ENCODE measurements around the gene DTWD2.
"Not testable (repeated sequence)": the region's sequence is repeated elsewhere in the genome, so short reads cannot be mapped to it uniquely, and the experiment has no call there.

Gene DTWD2, protein sequence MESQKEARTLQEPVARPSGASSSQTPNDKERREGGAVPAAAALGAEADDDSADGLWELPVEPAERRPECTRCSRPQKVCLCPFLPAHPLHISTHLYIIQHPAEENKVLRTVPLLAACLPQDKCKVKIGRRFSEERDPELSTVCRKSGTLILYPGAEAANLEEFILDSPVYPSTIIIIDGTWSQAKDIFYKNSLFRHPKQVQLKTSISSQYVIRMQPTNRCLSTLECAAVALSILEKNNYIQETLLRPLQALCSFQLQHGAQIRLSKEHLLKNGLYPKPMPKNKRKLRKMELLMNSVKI

DNA sequence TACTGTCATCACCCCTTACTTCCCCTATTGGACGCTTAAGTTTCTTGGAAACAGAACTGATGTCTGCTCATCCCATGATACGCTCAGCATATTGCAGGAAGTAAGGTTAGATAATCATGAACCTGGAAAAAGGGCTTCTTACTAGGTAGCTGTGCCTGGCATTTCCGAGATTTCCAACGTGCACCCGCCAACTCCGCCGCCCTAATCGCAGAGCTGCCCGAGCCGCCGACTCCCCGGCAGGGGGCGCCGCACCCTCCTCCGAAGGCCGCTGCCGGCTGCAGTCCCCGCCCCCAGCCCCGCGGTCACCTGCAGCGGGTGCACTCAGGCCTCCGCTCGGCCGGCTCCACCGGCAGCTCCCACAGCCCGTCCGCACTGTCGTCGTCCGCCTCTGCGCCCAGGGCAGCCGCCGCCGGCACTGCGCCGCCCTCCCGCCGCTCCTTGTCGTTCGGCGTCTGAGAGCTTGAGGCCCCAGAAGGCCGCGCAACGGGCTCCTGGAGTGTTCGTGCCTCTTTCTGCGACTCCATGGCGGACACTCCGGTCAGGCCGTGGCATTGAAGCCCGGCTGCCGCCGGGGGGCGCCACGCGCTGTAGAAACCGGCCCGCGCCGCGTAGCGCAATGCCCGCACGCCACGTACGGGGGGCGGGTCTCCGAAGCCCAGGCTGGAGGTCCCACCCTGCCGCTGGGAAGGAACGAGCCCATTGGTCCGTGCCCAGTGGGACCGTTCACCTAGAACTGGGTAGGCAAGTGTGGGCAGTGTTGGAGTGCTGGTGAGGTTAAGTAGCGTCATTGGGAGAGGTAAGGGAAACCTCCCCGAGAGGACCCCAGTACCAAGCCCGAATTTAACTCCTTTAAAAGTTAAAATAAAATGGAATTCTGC lies at the start of gene DTWD2:
DTWD2 (minus strand) TSS at position 560 of the 878 bp plus-strand sequence; CDS start at position 524, 36 bp downstream.
- peak; percentile 95 for DNase-seq (ENCODE audit: low spot score)

DNA sequence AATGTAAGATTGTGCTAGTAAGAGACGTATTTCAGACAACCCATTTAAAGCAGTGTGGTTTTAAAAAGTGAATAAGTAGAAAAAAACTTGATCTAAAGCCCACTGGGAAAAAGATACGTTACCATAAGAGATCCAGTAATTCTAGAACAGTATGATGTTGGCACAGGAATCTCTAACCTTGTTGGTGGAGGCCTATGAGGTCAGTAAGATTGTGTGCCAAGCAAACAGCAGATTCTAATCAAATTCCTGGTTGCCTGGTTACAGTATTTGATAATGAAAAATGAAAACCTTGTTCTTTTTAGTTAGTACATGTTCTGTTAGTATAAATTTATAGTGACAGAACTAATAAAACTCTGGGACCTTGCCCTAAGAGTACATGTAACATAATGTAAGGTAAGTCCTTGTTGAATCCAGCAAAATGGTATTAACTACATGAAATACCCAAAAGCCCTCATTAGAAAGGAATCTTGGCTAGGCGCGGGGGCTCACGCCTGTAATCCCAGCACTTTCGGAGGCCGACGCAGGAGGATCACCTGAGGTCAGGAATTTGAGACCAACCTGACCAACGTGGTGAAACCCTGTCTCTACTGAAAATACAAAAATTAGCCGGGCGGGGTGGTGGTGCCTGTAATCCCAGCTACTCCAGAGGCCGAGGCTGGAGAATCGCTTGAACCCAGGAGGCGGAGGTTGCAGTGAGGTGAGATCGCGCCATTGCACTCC lies 49.3 kb upstream of the DTWD2 start:
- DNase-seq (ENCODE audit: low spot score), result no peak

DNA sequence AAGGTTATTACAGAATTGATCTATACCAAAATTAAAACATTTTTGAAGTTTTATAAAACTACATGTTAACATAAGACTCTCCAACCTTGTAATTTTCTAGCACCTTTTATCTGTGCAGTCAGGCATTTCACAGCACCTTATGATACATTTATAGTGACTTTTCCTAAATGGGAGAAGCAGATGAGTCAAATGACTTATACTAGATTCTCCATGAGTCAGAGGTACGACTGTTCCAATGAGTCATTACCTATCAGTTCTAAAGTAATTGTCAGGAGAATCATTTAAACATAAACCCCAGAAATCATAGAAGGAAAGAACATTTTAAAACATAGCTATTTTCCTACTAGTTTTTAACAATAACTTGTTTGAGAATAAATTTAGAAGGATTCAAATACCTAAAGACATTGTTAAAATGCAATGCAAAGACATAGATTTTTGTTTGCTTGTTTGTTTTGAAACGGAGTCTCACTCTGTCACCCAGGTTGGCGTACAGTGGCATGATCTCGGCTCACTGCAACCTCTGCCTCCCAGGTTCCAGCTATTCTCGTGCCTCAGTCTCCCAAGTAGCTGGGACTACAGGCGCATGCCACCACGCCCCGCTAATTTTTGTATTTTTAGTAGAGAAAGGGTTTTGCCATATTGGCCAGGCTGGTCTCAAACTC lies 47.9 kb upstream of the DTWD2 start:
- DNase-seq (ENCODE audit: low spot score), result peak; percentile 45

DNA sequence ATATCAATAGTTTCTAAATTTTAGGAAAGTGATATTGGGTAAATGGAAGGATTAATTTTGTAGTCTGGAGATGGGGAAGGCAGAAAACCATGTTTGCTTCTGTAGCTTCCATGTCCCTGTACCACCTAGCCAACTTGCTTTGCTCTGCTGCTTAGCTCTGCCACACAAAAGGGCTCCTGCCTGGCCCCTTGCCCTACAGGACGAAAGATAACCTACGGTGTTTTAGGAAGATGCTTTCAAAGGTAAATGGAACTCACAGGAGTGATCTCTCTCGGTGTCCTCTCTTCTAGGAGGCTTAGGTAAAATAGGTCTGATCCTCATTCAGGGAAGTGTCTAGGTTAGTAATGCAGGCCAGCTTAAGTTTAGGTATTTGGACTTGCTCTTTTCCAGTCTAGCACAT lies 44.8 kb upstream of the DTWD2 start:
- DNase-seq (ENCODE audit: low spot score), result no peak

DNA sequence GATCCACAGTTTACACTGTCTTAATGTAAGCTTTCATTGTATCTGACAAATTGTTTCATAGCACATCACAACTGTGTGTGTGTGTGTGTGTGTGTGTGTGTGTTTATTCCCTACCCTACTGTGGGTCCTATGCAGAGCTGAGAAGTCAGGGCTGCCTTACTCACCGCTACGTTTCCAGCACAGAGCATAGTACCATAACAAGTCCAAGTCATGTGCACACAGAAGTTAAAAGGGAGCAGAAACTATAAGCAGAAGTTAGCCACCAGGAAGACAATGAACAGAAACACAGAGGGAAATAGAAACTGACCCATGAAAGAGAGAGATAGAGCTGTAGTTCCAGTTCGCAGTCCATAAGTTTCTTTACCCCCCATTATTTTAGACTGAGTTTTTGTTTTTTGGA lies 44.3 kb upstream of the DTWD2 start:
- no peak for DNase-seq (ENCODE audit: low spot score)

DNA sequence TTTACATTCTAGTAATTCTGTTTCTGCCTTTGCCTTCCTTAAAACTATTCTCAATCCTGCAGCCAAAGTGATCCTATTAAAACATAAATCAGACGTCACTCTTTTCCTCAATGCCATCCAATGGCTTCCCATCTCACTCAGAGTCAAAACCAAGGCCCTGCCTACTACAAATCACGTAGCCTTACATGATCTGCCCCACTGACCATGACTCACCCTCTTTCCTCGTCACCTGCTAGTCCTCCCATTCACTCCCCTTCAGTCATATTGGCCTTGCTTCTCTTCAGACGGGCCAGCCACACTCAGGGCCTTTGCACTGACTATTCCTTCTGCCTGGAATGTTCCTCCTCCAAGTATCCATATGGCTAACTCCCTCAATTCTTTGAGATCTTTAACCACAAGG lies 43.6 kb upstream of the DTWD2 start:
- no peak for DNase-seq (ENCODE audit: low spot score)

DNA sequence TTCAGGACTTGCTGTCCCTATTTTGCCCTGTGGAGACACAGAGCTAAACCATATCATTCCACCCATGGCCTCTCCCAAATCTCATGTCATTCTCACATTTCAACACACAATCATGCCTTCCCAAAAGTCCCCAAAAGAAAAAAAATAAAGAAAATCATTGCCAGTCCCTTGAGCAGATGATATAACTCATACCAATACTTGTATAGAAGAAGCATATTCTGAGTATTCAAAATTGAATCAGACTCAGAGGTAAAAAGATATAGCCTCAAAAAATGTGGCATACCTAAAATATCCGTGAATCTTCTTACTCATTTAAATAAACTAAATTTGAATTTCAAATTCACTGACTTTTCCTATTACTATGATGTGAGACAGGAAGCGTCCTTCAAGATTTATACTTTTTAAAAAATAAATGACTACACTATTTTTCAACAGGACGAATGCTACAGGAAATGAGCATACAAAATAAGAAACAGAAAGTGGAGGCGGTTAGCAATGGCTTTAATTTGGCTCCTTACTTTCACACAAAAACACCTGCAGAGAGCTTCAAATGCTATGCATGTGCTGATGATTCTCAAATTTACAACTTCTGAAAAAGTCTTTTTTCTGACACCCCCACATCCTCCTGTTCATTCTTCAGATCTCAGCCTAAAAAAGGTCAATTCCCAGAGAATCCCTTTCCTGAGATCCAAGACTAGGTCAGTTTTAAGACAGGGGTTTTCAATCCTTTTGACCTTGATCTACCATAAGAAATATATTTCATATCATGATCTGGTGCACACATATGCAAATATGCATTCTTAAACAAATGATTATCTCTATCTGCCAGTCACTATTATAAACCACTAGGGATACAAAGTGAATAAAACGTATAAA lies 42.9 kb upstream of the DTWD2 start:
- DNase-seq (ENCODE audit: low spot score), result no peak

DNA sequence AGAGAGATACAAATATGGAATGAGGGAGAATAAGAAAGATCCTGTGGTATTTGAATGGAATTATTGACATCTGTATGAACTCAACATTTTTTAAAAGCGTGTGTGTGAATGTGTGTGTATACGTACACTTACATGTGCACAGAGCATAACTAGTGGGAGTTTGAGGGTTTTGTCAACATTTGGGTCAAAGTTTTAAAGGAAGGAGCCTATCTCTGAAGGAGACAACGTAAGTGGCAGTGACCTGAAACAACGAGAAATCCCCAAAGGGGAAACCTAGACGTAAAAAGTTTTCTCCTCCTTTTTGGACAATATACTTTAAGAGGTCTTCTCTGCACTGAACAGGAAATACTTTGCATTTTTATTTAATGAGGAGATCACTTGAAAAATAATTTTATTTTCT lies 40.2 kb upstream of the DTWD2 start:
- DNase-seq (ENCODE audit: low spot score), result no peak

DNA sequence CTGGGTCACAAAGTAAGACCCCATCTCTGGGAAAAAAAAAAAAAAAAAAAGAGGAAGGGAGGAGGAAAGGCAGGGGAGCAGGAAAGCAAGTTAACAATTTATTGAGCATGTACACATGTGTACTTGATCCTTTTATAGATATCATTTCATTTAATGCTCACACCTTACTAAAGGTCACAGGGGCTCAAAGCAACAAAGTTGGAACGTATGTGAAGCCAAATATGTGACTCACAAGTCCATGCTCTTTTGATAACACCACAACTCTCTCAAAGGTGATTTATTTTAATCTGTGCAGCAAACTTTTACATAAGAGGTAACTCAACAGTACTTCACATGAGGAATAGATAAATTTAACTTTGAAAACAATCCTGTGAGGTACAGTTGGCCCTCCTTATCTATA lies 34.4 kb upstream of the DTWD2 start:
- DNase-seq (ENCODE audit: low spot score), result no peak

DNA sequence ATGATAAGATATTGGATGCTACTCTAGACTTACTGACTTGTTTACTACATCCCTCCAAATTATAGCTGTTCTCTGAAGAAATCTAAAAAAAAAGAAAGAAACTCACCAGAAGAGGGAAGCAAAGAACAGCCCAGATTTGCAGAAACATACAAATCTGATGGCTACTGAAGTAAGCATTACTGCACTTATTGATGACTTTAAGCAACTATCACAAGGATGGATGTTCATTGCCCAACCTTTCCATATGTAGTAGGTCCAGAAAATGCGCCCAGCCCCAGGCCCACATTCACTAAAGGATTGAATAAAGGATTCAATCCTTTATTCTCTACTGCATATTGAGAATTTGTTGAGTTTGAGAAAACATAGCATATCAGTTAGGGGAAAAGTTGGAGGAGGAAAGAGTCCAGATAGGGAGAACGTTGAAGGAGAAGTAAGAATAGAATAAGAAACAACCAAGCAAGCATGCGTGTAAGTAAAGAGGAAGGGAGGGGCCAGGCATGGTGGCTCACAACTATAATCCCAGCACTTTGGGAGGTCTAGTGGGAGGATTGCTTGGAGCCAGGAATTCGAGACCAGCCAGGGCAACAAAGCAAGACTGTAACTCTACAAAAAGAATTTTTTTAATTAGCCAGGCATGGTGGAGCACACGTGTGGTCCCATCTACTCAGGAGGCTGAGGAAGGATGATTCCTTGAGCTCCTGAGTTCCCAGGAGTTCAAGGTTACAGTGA lies 33.8 kb upstream of the DTWD2 start:
- DNase-seq (ENCODE audit: low spot score), result peak; percentile 13

DNA sequence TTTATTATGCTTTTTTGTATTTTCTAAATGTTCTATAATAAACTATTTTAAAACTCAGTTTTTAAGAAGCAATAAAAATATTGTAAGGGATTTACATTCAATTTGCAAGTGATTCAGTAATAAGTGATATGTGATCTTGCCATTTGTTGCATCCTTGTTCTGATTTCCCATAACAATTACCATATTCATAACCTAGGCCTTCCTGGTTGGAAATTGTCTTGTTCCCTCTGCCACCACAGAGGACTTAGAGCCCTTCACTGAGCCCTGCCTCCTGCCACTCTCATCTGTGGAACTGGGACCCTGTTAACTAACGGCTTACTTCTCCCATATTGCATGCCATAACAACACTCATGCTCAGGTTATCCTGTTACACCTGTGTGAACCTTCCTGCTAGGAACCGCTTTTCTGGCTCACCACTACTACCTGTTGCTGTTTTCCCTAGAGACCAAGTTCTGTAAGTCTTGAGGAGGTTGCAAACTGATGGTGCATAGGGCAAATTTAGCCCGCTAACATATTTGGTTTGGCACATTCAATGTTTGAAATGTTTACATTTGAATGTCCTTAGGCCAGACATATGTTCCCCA lies 32.9 kb upstream of the DTWD2 start:
- no peak for DNase-seq (ENCODE audit: low spot score)

DNA sequence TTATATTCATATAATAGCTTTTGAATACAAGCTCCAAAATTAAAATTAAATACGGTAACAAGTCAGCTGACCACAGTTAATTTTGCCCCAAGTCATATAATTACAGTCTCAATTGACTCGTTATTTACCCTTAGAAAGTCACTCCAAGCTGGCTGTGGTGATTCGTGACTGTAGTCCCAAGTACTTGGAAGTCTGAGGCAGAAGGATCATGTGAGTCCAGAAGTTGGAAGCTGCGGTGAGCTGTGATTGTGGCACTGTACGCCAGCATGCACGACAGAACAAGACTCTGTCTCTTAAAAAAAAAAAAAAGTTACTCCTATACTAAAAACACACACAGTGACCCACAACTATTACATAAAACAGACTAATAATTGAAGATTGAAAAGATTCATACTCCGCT lies 31.6 kb upstream of the DTWD2 start:
- DNase-seq (ENCODE audit: low spot score), result peak; percentile 7

DNA sequence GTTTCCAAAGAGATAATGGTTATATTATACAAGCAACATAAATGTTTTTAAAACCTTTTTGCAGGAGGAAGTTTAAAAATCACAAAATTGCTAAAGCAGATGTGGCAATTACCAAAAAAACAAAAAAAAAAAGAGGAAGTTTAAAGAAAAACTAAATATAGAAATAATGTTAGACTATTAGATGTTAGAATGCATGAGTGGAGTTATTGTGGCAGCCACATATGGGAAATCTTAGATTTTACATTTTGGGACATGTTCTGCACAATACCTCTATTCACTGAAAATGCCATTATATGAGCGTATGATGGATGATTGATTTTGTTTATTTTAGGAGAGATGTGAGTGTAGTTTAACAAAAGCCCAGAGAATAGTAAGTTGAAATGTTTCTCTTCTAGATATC lies 31.2 kb upstream of the DTWD2 start:
- DNase-seq (ENCODE audit: low spot score), result no peak

DNA sequence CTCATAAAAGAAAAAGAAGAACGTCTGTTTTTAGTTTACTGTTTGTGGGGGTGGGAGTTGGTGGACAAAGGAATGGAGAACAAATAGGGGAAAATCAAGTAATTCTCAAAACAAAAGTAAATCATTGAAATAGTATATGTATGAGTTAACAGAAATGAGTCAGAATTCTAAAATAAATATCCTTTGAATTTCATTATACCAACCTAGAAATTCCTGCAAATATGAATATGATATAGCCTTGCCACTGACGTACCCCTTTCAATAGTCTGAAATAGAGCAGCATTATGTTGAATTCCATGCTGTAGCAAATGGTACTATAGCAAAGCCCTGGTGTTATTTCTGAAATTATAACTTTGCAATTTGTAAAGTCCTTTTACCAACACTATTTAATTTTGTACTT lies 29.6 kb upstream of the DTWD2 start:
- no peak for DNase-seq (ENCODE audit: low spot score)

DNA sequence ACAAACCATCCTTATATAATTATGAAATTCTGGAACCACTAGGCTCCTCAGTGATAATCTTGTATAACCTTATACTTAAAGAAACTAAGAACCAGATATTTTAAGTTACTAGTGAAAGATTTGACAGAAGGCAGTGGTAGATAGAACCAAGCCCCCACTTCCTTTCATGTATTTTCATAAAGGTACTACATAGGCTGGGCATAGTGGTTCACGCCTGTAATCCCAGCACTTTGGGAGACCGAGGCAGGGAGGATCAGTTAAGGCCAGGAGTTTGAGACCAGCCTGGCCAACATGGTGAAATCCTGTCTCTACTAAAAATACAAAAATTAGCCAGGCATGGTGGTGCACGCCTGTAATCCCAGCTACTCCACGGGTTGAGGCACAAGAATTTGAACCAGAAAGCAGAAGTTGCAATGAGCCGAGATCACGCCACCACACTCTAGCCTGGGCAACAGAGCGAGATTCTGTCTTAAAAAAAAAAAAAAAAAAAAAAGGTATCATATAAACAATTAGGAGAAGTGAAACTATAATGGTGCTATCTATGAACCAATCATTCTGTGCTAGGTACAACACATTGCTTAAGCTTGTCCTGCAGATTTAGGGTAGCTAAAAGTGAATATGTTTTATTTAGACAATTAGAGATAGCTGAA lies 27.9 kb upstream of the DTWD2 start:
- DNase-seq (ENCODE audit: low spot score), result no peak

DNA sequence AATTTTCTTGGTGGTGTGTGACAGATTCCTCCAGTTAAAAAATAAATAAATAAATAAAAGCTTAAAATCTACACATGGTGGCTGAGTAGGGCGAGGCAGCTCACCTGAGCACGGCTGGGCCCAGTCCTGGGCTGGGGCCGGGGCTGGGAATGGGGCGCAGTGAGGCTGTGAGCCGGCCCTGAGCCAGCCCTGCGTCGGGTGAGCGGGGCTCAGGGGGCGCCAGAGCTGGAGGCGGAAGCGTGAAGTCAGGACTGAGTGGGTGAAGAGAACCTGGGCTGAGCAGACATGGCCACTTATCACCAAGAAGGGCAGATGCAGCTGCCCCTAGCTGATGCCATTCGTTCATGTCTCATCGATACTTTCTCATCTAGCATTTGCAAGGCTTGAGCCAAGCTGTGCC lies 22.8 kb upstream of the DTWD2 start:
- DNase-seq (ENCODE audit: low spot score), result no peak

DNA sequence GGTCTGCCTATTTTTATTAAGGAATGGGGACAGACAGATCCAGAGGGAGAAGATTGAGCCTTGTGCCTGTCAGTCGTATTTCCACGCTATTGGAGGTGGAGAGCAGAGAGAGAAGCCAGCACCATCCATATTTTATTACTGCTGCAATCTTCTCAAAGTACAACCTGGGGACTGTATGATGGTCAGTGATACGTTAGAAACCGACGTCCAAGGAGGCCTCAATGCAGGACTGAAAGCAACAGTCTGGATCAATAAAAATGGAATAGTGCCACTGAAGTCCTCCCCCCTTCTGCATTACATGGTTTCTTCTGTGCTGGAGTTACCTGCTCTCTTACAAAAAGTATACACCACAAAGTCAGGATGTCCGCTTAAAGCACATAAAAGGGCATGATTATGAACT lies 21.9 kb upstream of the DTWD2 start:
- DNase-seq (ENCODE audit: low spot score), result no peak

DNA sequence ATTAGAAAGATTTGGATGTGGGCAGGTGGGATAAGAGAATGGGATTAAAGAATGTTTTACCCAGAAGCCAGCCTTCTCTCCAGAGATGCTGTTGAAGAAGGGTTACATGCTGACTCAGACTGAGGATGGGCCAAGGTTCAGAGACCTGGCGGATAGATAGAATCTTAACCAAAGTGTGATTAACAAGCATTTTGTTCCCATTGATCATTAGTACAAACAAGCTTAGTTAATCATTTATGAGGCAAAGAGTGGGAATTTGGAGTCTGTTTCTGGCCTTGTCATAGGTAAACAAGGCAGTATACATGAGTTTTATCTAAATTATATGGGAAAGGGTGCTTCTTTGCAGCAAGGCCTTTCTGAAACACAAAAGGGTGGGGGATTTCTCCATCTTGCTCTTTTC lies 20.8 kb upstream of the DTWD2 start:
- no peak for DNase-seq (ENCODE audit: low spot score)

DNA sequence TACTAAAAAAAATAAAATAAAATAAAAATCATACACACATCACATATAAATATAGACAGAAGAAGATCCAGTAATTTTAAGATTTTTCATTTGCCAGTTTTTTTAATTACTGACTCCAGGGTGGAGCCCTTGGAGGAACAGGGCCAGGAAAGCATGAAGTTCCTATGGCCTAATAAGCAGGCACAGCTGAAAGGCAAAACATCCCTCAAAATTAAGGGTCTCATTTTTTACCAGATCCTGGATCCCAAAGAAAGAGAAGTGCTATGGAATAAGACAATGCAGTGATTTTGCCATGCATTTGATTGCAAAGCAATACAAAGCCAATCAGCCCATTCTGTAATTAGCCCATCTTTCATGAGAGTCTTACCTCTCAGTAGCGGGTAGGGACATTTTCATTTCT lies 11.3 kb upstream of the DTWD2 start:
- DNase-seq (ENCODE audit: low spot score), result no peak

DNA sequence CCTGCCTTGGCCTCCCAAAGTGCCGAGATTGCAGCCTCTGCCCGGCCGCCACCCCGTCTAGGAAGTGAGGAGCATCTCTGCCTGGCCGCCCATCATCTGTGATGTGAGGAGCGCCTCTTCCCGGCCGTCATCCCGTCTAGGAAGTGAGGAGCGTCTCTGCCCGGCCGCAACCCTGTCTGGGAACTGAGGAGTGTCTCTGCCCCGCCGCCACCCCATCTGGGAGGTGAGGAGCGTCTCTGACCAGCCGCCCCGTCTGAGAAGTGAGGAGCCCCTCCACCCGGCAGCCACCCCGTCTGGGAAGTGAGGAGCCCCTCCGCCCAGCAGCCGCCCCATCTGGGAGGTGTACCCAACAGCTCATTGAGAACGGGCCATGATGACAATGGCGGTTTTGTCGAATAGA lies 10.5 kb upstream of the DTWD2 start:
- DNase-seq (ENCODE audit: low spot score), result not testable (repeated sequence)

Data from putamen (tissue), 1 donor.